HG03280 (cell line): ENCODE measurements around the gene GNG3.
"Not testable (repeated sequence)": the region's sequence is repeated elsewhere in the genome, so short reads cannot be mapped to it uniquely, and the experiment has no call there.

Source experiments
- ATAC-seq: cut with Tn5 transposase; IDR thresholded peaks from one replicate; pipeline ENCODE4 v1.9.1; 2021; ENCODE audit warnings: mild to moderate bottlenecking, moderate library complexity; ENCODE audit not compliant: unreplicated experiment

GNG3 gene

GRCh38 chr11:62707277-62707861 is at the start of gene GNG3, which contains the start of gene BSCL2:
Gene GNG3 (plus strand): TSS chr11:62707676. CDS start chr11:62708296, 620 bp downstream.
Gene BSCL2 (minus strand): TSS chr11:62707424. CDS start chr11:62707195, 229 bp downstream.
- no peak for ATAC-seq

GRCh38 chr11:62664405-62665074 is 42.9 kb upstream of the GNG3 start:
- peak; percentile 31 for ATAC-seq

GRCh38 chr11:62665075-62665598 is 42.3 kb upstream of the GNG3 start, which contains the start of the genes C11orf98 and CSKMT:
Gene C11orf98 (minus strand): TSS chr11:62665210. CDS start chr11:62665169, 41 bp downstream.
Gene CSKMT (plus strand): TSS chr11:62665312. CDS start chr11:62665880, 568 bp downstream.
- ATAC-seq = peak; percentile 90

- ATAC-seq = peak; percentile 7
These were observed 41.7 kb upstream of the GNG3 start for GRCh38 chr11:62665599-62666258.

GRCh38 chr11:62666259-62666926 is 41.1 kb upstream of the GNG3 start:
- no peak for ATAC-seq

GRCh38 chr11:62667460-62667859 is 40.0 kb upstream of the GNG3 start:
- no peak for ATAC-seq

- no peak for ATAC-seq
These were observed 37.9 kb upstream of the GNG3 start for GRCh38 chr11:62669420-62670161.

GRCh38 chr11:62671236-62671607 is 36.3 kb upstream of the GNG3 start:
- ATAC-seq = peak; percentile 22

GRCh38 chr11:62671608-62672389 is 35.7 kb upstream of the GNG3 start, which contains the start of the genes LBHD1 and UQCC3:
Gene LBHD1 (minus strand): TSS chr11:62672267. CDS start chr11:62670031, 2,236 bp downstream.
Gene UQCC3 (plus strand): TSS chr11:62671673. CDS start chr11:62671746, 73 bp downstream.
- ATAC-seq = peak; percentile 52

- no peak for ATAC-seq
These were observed 34.3 kb upstream of the GNG3 start for GRCh38 chr11:62673196-62673525.

GRCh38 chr11:62675415-62675814 is 32.1 kb upstream of the GNG3 start:
- ATAC-seq = not testable (repeated sequence)

- no peak for ATAC-seq
These were observed 30.8 kb upstream of the GNG3 start for GRCh38 chr11:62676698-62677097.

- no peak for ATAC-seq
These were observed 30.3 kb upstream of the GNG3 start for GRCh38 chr11:62677156-62677555.

- no peak for ATAC-seq
These were observed 29.8 kb upstream of the GNG3 start for GRCh38 chr11:62677714-62678113.

- ATAC-seq = peak; percentile 7
These were observed 29.1 kb upstream of the GNG3 start for GRCh38 chr11:62678433-62678769.

- ATAC-seq = peak; percentile 73
These were observed 28.4 kb upstream of the GNG3 start, which contains the start of gene UBXN1 for GRCh38 chr11:62678770-62679696. Gene UBXN1 (minus strand): TSS chr11:62679073. CDS start chr11:62678923, 150 bp downstream.

GRCh38 chr11:62680825-62681240 is 26.6 kb upstream of the GNG3 start:
- peak; percentile 61 for ATAC-seq

GRCh38 chr11:62682518-62682917 is 25.0 kb upstream of the GNG3 start:
- no peak for ATAC-seq
